H9 (cell line): ENCODE results near the gene TAPBPL. TPM values are rescaled to one million over a fixed set of nuclear protein-coding genes. Genes with fewer than 3 reads are reported as not detected.
A peak's percentile ranks its signal among the peaks of the same experiment; 100 is the strongest.

Experiments used
- DNase-seq: peaks from one replicate; pipeline ENCODE4 v3.0.0-alpha.2; 2017
- H2AFZ ChIP-seq: one replicate; pipeline ENCODE4 v1.6.1; 2013; ENCODE audit warnings: mild to moderate bottlenecking, low read length, control low read depth, moderate library complexity
- H2AK5ac ChIP-seq: 2 replicates; pipeline ENCODE4 v1.6.1; 2013; ENCODE audit warnings: low read length, control low read depth, mixed read lengths; ENCODE audit not compliant: insufficient read length
- H2BK120ac ChIP-seq: one replicate; pipeline ENCODE4 v1.6.1; 2013; ENCODE audit warnings: low read depth, mild to moderate bottlenecking, low read length, control low read depth, inconsistent platforms; ENCODE audit not compliant: poor library complexity, severe bottlenecking
- H2BK12ac ChIP-seq: 2 replicates; pipeline ENCODE4 v1.6.1; 2013; ENCODE audit warnings: low read length, control low read depth, mixed read lengths, low read depth; ENCODE audit not compliant: insufficient read length
- H2BK15ac ChIP-seq: 2 replicates; pipeline ENCODE4 v1.6.1; 2013; ENCODE audit warnings: low read depth, low read length, control low read depth
- H2BK20ac ChIP-seq: one replicate; pipeline ENCODE4 v1.6.1; 2013; ENCODE audit warnings: low read depth, mild to moderate bottlenecking, low read length, control low read depth, inconsistent platforms; ENCODE audit not compliant: poor library complexity, severe bottlenecking
- H2BK5ac ChIP-seq: 2 replicates; pipeline ENCODE4 v1.6.1; 2013; ENCODE audit warnings: low read length, control low read depth, mixed read lengths; ENCODE audit not compliant: insufficient read length
- H3K14ac ChIP-seq: 2 replicates; pipeline ENCODE4 v1.6.1; 2013; ENCODE audit warnings: low read length, control low read depth; ENCODE audit not compliant: insufficient read depth
- H3K18ac ChIP-seq: 2 replicates; pipeline ENCODE4 v1.6.1; 2013; ENCODE audit warnings: low read depth, mild to moderate bottlenecking, mixed read lengths, low read length, control low read depth; ENCODE audit not compliant: insufficient read length
- H3K23ac ChIP-seq: 2 replicates; pipeline ENCODE4 v1.6.1; 2013; ENCODE audit warnings: low read length, control low read depth, mixed read lengths, low read depth; ENCODE audit not compliant: insufficient read length
- H3K23me2 ChIP-seq: 2 replicates; pipeline ENCODE4 v1.6.1; 2013; ENCODE audit warnings: low read depth, mild to moderate bottlenecking, mixed read lengths, low read length, control low read depth; ENCODE audit not compliant: insufficient read length, poor library complexity, severe bottlenecking
- H3K27ac ChIP-seq: 2 replicates; pipeline ENCODE4 v1.5.1; 2013; ENCODE audit warnings: low read length, control low read depth, mixed read lengths, low read depth; ENCODE audit not compliant: insufficient read length
- H3K27me3 ChIP-seq: 2 replicates; pipeline ENCODE4 v1.6.1; 2013; ENCODE audit warnings: low read length, control low read depth, inconsistent platforms; ENCODE audit not compliant: insufficient read depth
- H3K4ac ChIP-seq: 2 replicates; pipeline ENCODE4 v1.6.1; 2013; ENCODE audit warnings: low read depth, mild to moderate bottlenecking, control low read depth, inconsistent platforms, low read length, moderate library complexity
- H3K4me1 ChIP-seq: 2 replicates; pipeline ENCODE4 v1.6.1; 2013; ENCODE audit warnings: low read length, control low read depth, inconsistent platforms; ENCODE audit not compliant: insufficient read depth
- H3K4me2 ChIP-seq: 2 replicates; pipeline ENCODE4 v1.6.1; 2013; ENCODE audit warnings: low read length, control low read depth, mixed read lengths; ENCODE audit not compliant: insufficient read length, insufficient read depth
- H3K56ac ChIP-seq: 2 replicates; pipeline ENCODE4 v1.6.1; 2013; ENCODE audit warnings: low read depth, mild to moderate bottlenecking, mixed read lengths, low read length, control low read depth; ENCODE audit not compliant: insufficient read length
- H3K79me1 ChIP-seq: 2 replicates; pipeline ENCODE4 v1.6.1; 2013; ENCODE audit warnings: low read depth, mild to moderate bottlenecking, moderate library complexity, low read length, control low read depth, inconsistent platforms; ENCODE audit not compliant: insufficient read depth, poor library complexity, severe bottlenecking
- H3K79me2 ChIP-seq: 2 replicates; pipeline ENCODE4 v1.6.1; 2013; ENCODE audit warnings: low read length, control low read depth, inconsistent platforms; ENCODE audit not compliant: insufficient read depth
- H3K9ac ChIP-seq: 2 replicates; pipeline ENCODE4 v1.6.1; 2013; ENCODE audit warnings: low read length, control low read depth, mixed read lengths; ENCODE audit not compliant: insufficient read length; ENCODE audit errors: extremely low read depth
- H3K9me3 ChIP-seq: one replicate; pipeline ENCODE4 v1.6.1; 2013; ENCODE audit warnings: low read depth, low read length, inconsistent platforms; ENCODE audit not compliant: control insufficient read depth
- H3T11ph ChIP-seq: one replicate; pipeline ENCODE4 v1.6.1; 2013; ENCODE audit warnings: mild to moderate bottlenecking, low read length, control low read depth, inconsistent platforms
- H4K20me1 ChIP-seq: one replicate; pipeline ENCODE4 v1.6.1; 2013; ENCODE audit not compliant: control insufficient read depth, insufficient read length, insufficient read depth
- H4K5ac ChIP-seq: 2 replicates; pipeline ENCODE4 v1.6.1; 2013; ENCODE audit warnings: low read depth, mild to moderate bottlenecking, mixed read lengths, low read length, control low read depth; ENCODE audit not compliant: insufficient read length
- H4K8ac ChIP-seq: replicated peaks from 2 replicates; pipeline ENCODE4 v1.6.1; 2013; ENCODE audit warnings: low read length, control low read depth, mixed read lengths, low read depth; ENCODE audit not compliant: insufficient read length
- H4K91ac ChIP-seq: 2 replicates; pipeline ENCODE4 v1.6.1; 2013; ENCODE audit warnings: low read depth, mild to moderate bottlenecking, moderate library complexity, mixed read lengths, low read length, control low read depth; ENCODE audit not compliant: insufficient read length
- H3K27ac Mint-ChIP-seq, 3 experiments: 2 replicates in 2 of 3; 3 replicates in 1 of 3; pipeline ENCODE4 v1.8.0; 2020 to 2021; ENCODE audit warnings: mixed read lengths in 3 of 3, mild to moderate bottlenecking in 1 of 3, moderate library complexity in 1 of 3
- H3K27me3 Mint-ChIP-seq: 2 replicates; pipeline ENCODE4 v1.8.0; 2021; ENCODE audit warnings: low read depth, mild to moderate bottlenecking, moderate library complexity, mixed read lengths
- H3K36me3 Mint-ChIP-seq, 3 experiments: 2 replicates in 2 of 3; 3 replicates in 1 of 3; pipeline ENCODE4 v1.8.0; 2020 to 2021; ENCODE audit warnings: low read depth in 3 of 3, mixed read lengths in 3 of 3; ENCODE audit not compliant: insufficient read depth in 1 of 3
- H3K4me1 Mint-ChIP-seq, 2 experiments: 2 replicates each; pipeline ENCODE4 v1.8.0; 2020; ENCODE audit warnings: mixed read lengths in 2 of 2
- H3K4me3 Mint-ChIP-seq, 2 experiments: 2 replicates in 1 of 2; 3 replicates in 1 of 2; pipeline ENCODE4 v1.8.0; 2020 to 2021; ENCODE audit warnings: mild to moderate bottlenecking in 2 of 2, mixed read lengths in 2 of 2, moderate library complexity in 1 of 2
- H3K9me3 Mint-ChIP-seq, 2 experiments: 2 replicates in 1 of 2; 3 replicates in 1 of 2; pipeline ENCODE4 v1.8.0; 2020; ENCODE audit warnings: mild to moderate bottlenecking in 2 of 2, mixed read lengths in 2 of 2, moderate library complexity in 1 of 2
- CTCF ChIP-seq: fragments of 200-600 bp; sonication (generic); conservative IDR thresholded peaks from 3 replicates; pipeline ENCODE4 v1.8.0; 2021; ENCODE audit warnings: antibody characterized with exemption, mild to moderate bottlenecking
- WGBS: extraction: QIAGEN DNeasy Blood & Tissue Kit; methylation state at CpG from one replicate; pipeline ENCODE4 v1.1.7; 2013; ENCODE audit warnings: missing lambda C conversion rate, low lambda C conversion rate, mixed read lengths; ENCODE audit not compliant: insufficient read length; ENCODE audit errors: extremely low coverage; 5-methylcytosine and 5-hydroxymethylcytosine counted together
- total RNA-seq: library from RNA; stranded (reverse); gene quantifications from 2 replicates; pipeline ENCODE4 v1.2.1, GENCODE V29; 2021

Gene TAPBPL
- total RNA-seq, 1 experiment from 2014 or later, result 1.4 TPM

GRCh38 chr12:6452245-6452943 lies 552 bp downstream of the TAPBPL start:
- no peak overlapping the region for H3K23ac ChIP-seq
- no peaks in the 10 kb centered on the region for H3K9me3 ChIP-seq
- no peaks in the 10 kb centered on the region for H4K20me1 ChIP-seq
- no peak overlapping the region for H2AK5ac ChIP-seq
- no peak overlapping the region for H3K9ac ChIP-seq
- no peak overlapping the region for H3T11ph ChIP-seq
- Mint-ChIP-seq H3K4me3 (peak overlapping the region; percentile 55 to 73; a peak in 4 of 5 replicates), H3K27ac (peak overlapping the region; percentile 95 to 99 (median 99)), H3K36me3 (peaks cover 5 to 10% (median 6%) of the 10 kb centered on the region in 3 experiments; a peak in 6 of 7 replicates), H3K4me1 (peaks cover 40 to 42% of the 10 kb centered on the region in 2 experiments), H3K27me3 (no peaks in the 10 kb centered on the region; the same call in none of the 2 replicates), H3K9me3 (no peaks in the 10 kb centered on the region)
- TF ChIP-seq CTCF, result no peak
- H4K8ac ChIP-seq, result no peak overlapping the region
- H3K4me1 ChIP-seq, result peaks cover 11% of the 10 kb centered on the region; the same call in 1 of the 2 replicates
- peak overlapping the region; percentile 12 for H4K5ac ChIP-seq
- H4K91ac ChIP-seq, result no peak overlapping the region
- peak overlapping the region; percentile 79 for H3K14ac ChIP-seq
- no peak overlapping the region for H2BK5ac ChIP-seq
- H3K4me2 ChIP-seq, result peak overlapping the region; percentile 17
- H2AFZ ChIP-seq, result no peak overlapping the region
- H2BK120ac ChIP-seq, result peak overlapping the region; percentile 42
- no peak overlapping the region for H2BK15ac ChIP-seq
- DNase-seq, result no peak
- H2BK20ac ChIP-seq, result no peak overlapping the region
- no peaks in the 10 kb centered on the region for H3K27me3 ChIP-seq
- no peaks in the 10 kb centered on the region for H3K79me2 ChIP-seq
- no CpG with 5 or more reads among the region's 9 CpGs for WGBS
- H3K18ac ChIP-seq, result peak overlapping the region; percentile 64
- no peaks in the 10 kb centered on the region for H3K79me1 ChIP-seq
- no peak overlapping the region for H3K27ac ChIP-seq
- peak overlapping the region; percentile 0; the same call in 1 of the 2 replicates for H3K4ac ChIP-seq
- H3K56ac ChIP-seq, result no peak overlapping the region
- peaks cover 3% of the 10 kb centered on the region for H3K23me2 ChIP-seq
- no peak overlapping the region for H2BK12ac ChIP-seq
